Left kidney (tissue), 1 donor: ENCODE measurements around the gene FAM89B. TPM values are rescaled to one million over a fixed set of nuclear protein-coding genes. Genes with fewer than 3 reads are reported as not detected.

Source experiments
- polyA plus RNA-seq: library from polyadenylated mRNA; unstranded; fragments of 120-200 nt; gene quantifications from one replicate; pipeline ENCODE4 v1.2.1, GENCODE V29; 2013; ENCODE audit not compliant: insufficient read length

Gene FAM89B
- polyA plus RNA-seq, 1 donor = 17.6 TPM

Other genes starting within 250 kb of the FAM89B start
- gene DPF2, start 238.7 kb upstream of the FAM89B start, polyA plus RNA-seq = 99.3 TPM
- gene TIGD3, start 217.8 kb upstream of the FAM89B start, polyA plus RNA-seq = 0.60 TPM
- gene SLC25A45, start 189.9 kb upstream of the FAM89B start, polyA plus RNA-seq = 7.2 TPM
- 18.1 TPM for gene FRMD8, start 185.9 kb upstream of the FAM89B start, polyA plus RNA-seq
- 265 TPM for gene NEAT1, start 149.7 kb upstream of the FAM89B start, polyA plus RNA-seq
- 1,140 TPM for gene MALAT1, start 73.5 kb upstream of the FAM89B start, polyA plus RNA-seq
- gene SCYL1, start 47.5 kb upstream of the FAM89B start, polyA plus RNA-seq = 59.5 TPM
- gene LTBP3, start 14.2 kb upstream of the FAM89B start, polyA plus RNA-seq = 142 TPM
- gene ZNRD2, start 2.1 kb upstream of the FAM89B start, polyA plus RNA-seq = 37.5 TPM
- 19.0 TPM for gene EHBP1L1, start 3.5 kb downstream of the FAM89B start, polyA plus RNA-seq
- gene KCNK7, start 23.3 kb downstream of the FAM89B start, polyA plus RNA-seq = 0.28 TPM
- 35.4 TPM for gene MAP3K11, start 41.7 kb downstream of the FAM89B start, polyA plus RNA-seq
- 29.8 TPM for gene PCNX3, start 43.2 kb downstream of the FAM89B start, polyA plus RNA-seq
- 22.4 TPM for gene SIPA1, start 65.6 kb downstream of the FAM89B start, polyA plus RNA-seq
- 49.6 TPM for gene RELA, start 90.4 kb downstream of the FAM89B start, polyA plus RNA-seq
- 71.7 TPM for gene KAT5, start 139.7 kb downstream of the FAM89B start, polyA plus RNA-seq
- 39.0 TPM for gene RNASEH2C, start 148.3 kb downstream of the FAM89B start, polyA plus RNA-seq
- gene AP5B1, start 208.4 kb downstream of the FAM89B start, polyA plus RNA-seq = 7.6 TPM
- gene OVOL1, start 214.5 kb downstream of the FAM89B start, polyA plus RNA-seq = 11.0 TPM